Uterus (tissue), 2 donors: ENCODE measurements around the gene ASIP.

Source experiments
- POLR2A ChIP-seq, 2 donors: fragments of 450-650 bp; IDR thresholded peaks; one replicate each; pipeline ENCODE4 v1.6.1; 2016; ENCODE audit warnings: antibody characterized with exemption in 2 of 2, mild to moderate bottlenecking in 1 of 2, moderate library complexity in 1 of 2
- TF ChIP-seq, protein P1 (sequence below), 4 experiments: fragments of 200-600 bp in 2 of 4; fragments of 450-650 bp in 2 of 4; sonication (generic) in 2 of 4; IDR thresholded peaks; one replicate each; pipeline ENCODE4 v1.5.1; 2016 to 2019; ENCODE audit warnings: antibody characterized with exemption in 4 of 4, mild to moderate bottlenecking in 2 of 4, moderate library complexity in 1 of 4

DNA sequence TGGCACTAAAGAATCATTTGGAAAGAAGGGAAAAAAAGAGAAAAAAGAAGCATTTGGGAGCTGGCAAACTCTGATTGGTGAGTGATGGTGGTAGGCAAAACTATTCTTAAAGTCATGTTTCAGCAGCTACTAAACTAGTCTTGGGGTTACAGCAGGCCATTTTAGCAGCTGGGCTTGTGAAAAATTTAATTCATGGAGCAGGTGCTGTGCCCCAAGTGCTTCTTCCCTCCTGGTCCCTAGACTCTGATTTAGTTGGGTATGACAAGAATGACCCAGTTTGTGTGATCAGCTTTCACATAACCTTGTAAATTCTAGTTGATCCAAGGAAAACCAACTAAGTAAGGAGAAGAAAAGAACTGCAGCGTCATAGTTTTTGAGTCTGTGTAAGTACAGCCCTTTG is 1.1 kb upstream of the ASIP start:
- TF ChIP-seq, protein P1, sequence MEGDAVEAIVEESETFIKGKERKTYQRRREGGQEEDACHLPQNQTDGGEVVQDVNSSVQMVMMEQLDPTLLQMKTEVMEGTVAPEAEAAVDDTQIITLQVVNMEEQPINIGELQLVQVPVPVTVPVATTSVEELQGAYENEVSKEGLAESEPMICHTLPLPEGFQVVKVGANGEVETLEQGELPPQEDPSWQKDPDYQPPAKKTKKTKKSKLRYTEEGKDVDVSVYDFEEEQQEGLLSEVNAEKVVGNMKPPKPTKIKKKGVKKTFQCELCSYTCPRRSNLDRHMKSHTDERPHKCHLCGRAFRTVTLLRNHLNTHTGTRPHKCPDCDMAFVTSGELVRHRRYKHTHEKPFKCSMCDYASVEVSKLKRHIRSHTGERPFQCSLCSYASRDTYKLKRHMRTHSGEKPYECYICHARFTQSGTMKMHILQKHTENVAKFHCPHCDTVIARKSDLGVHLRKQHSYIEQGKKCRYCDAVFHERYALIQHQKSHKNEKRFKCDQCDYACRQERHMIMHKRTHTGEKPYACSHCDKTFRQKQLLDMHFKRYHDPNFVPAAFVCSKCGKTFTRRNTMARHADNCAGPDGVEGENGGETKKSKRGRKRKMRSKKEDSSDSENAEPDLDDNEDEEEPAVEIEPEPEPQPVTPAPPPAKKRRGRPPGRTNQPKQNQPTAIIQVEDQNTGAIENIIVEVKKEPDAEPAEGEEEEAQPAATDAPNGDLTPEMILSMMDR (IDR thresholded peaks at IDR 0.05) = no peak
- TF ChIP-seq POLR2A (IDR thresholded peaks at IDR 0.05) = no peak
